Measurements from ENCODE around the gene TMEM38B.

The TMEM38B gene

GRCh38 chr9:105706156-105706555 lies 11.8 kb downstream of the TMEM38B start:
- Histone ChIP-seq H3K4me3 (ENCODE audit: control insufficient read depth in 1 of 7, extremely low read depth in 1 of 7, insufficient read depth in 4 of 7, low read depth in 2 of 7, low read length in 6 of 7) (no peak overlapping the region), H3K4me1 (ENCODE audit: control extremely low read depth in 1 of 4, control insufficient read depth in 4 of 4, insufficient read depth in 4 of 4, low read length in 3 of 4) (peaks cover 0 to 7% (median 3%) of the 10 kb centered on the region in 4 experiments), H3K9me3 (ENCODE audit: control extremely low read depth in 1 of 5, control insufficient read depth in 4 of 5, insufficient read depth in 2 of 5, low read depth in 1 of 5, low read length in 4 of 5) (peaks cover 0 to 5% (median 0%) of the 10 kb centered on the region in 5 experiments), H3K27me3 (replicated peaks in 2 of 5; ENCODE audit: control insufficient read depth in 4 of 5, insufficient read depth in 5 of 5, low read length in 4 of 5) (no peaks in the 10 kb centered on the region), H3K27ac (ENCODE audit: insufficient read depth in 1 of 2, low read depth in 1 of 2, low read length in 2 of 2, poor library complexity in 1 of 2, severe bottlenecking in 2 of 2) (no peak overlapping the region), H3K36me3 (ENCODE audit: control insufficient read depth in 4 of 4, insufficient read depth in 4 of 4, low read length in 3 of 4) (peaks cover 0 to 27% (median 7%) of the 10 kb centered on the region in 4 experiments)
- ChIA-PET CTCF (interaction anchor here (1.0 kb wide), 1 partner anchor 17 kb away, joined by 3 read pairs; no protein-coding TSS in a partner anchor), POLR2A (no interaction called here)
- DNase-seq: no peak
- 100% methylated on average over 7 of the region's 8 CpGs for WGBS (ENCODE audit: insufficient coverage)

GRCh38 chr9:105708405-105708804 lies 14.1 kb downstream of the TMEM38B start:
- H3K9me3 ChIP-seq (ENCODE audit: control extremely low read depth in 1 of 5, control insufficient read depth in 4 of 5, insufficient read depth in 2 of 5, low read depth in 1 of 5, low read length in 4 of 5): peaks cover 0 to 11% (median under 1%) of the 10 kb centered on the region in 5 experiments
- peak overlapping the region in 5 of 7 experiments; percentile 17 to 66 (median 33) for H3K4me3 ChIP-seq (ENCODE audit: control insufficient read depth in 1 of 7, extremely low read depth in 1 of 7, insufficient read depth in 4 of 7, low read depth in 2 of 7, low read length in 6 of 7)
- peak in 2 of 3 donors; percentile 29 to 38 for DNase-seq
- POLR2A ChIA-PET: no interaction called here
- H3K27ac ChIP-seq (ENCODE audit: insufficient read depth in 1 of 2, low read depth in 1 of 2, low read length in 2 of 2, poor library complexity in 1 of 2, severe bottlenecking in 2 of 2): peak overlapping the region; percentile 54 to 66
- peaks cover 0 to 3% (median 0%) of the 10 kb centered on the region in 4 experiments for H3K4me1 ChIP-seq (ENCODE audit: control extremely low read depth in 1 of 4, control insufficient read depth in 4 of 4, insufficient read depth in 4 of 4, low read length in 3 of 4)
- H3K27me3 ChIP-seq (replicated peaks in 2 of 5; ENCODE audit: control insufficient read depth in 4 of 5, insufficient read depth in 5 of 5, low read length in 4 of 5): no peaks in the 10 kb centered on the region
- CTCF ChIA-PET: no interaction called here
- H3K36me3 ChIP-seq (ENCODE audit: control insufficient read depth in 4 of 4, insufficient read depth in 4 of 4, low read length in 3 of 4): peaks cover 0 to 35% (median 7%) of the 10 kb centered on the region in 4 experiments
- WGBS (ENCODE audit: insufficient coverage): 3% methylated on average over 3 of the region's 3 CpGs

GRCh38 chr9:105710638-105711037 lies 16.3 kb downstream of the TMEM38B start:
- Histone ChIP-seq H3K4me1 (ENCODE audit: control extremely low read depth in 1 of 4, control insufficient read depth in 4 of 4, insufficient read depth in 4 of 4, low read length in 3 of 4) (peaks cover 0 to 3% (median 0%) of the 10 kb centered on the region in 4 experiments), H3K4me3 (ENCODE audit: control insufficient read depth in 1 of 7, extremely low read depth in 1 of 7, insufficient read depth in 4 of 7, low read depth in 2 of 7, low read length in 6 of 7) (no peak overlapping the region), H3K27me3 (replicated peaks in 2 of 5; ENCODE audit: control insufficient read depth in 4 of 5, insufficient read depth in 5 of 5, low read length in 4 of 5) (no peaks in the 10 kb centered on the region), H3K36me3 (ENCODE audit: control insufficient read depth in 4 of 4, insufficient read depth in 4 of 4, low read length in 3 of 4) (peaks cover 2 to 41% (median 14%) of the 10 kb centered on the region in 4 experiments), H3K27ac (ENCODE audit: insufficient read depth in 1 of 2, low read depth in 1 of 2, low read length in 2 of 2, poor library complexity in 1 of 2, severe bottlenecking in 2 of 2) (no peak overlapping the region), H3K9me3 (ENCODE audit: control extremely low read depth in 1 of 5, control insufficient read depth in 4 of 5, insufficient read depth in 2 of 5, low read depth in 1 of 5, low read length in 4 of 5) (peaks cover 0 to 12% (median 8%) of the 10 kb centered on the region in 5 experiments)
- ChIA-PET POLR2A (interaction anchor here (0.6 to 0.7 kb wide), 2 partner anchors 44 to 54 kb away, joined by 3 read pairs; no protein-coding TSS in a partner anchor), CTCF (no interaction called here)
- WGBS (ENCODE audit: insufficient coverage): 97% methylated on average over 10 of the region's 13 CpGs
- DNase-seq: no peak

- peaks cover 0 to 12% (median 8%) of the 10 kb centered on the region in 5 experiments for H3K9me3 ChIP-seq (ENCODE audit: control extremely low read depth in 1 of 5, control insufficient read depth in 4 of 5, insufficient read depth in 2 of 5, low read depth in 1 of 5, low read length in 4 of 5)
- 95% methylated on average over 5 of the region's 7 CpGs for WGBS (ENCODE audit: insufficient coverage)
- no peaks in the 10 kb centered on the region for H3K27me3 ChIP-seq (replicated peaks in 2 of 5; ENCODE audit: control insufficient read depth in 4 of 5, insufficient read depth in 5 of 5, low read length in 4 of 5)
- peaks cover 0 to 3% (median 0%) of the 10 kb centered on the region in 4 experiments for H3K4me1 ChIP-seq (ENCODE audit: control extremely low read depth in 1 of 4, control insufficient read depth in 4 of 4, insufficient read depth in 4 of 4, low read length in 3 of 4)
- H3K4me3 ChIP-seq (ENCODE audit: control insufficient read depth in 1 of 7, extremely low read depth in 1 of 7, insufficient read depth in 4 of 7, low read depth in 2 of 7, low read length in 6 of 7): no peak overlapping the region
- CTCF ChIA-PET: interaction anchor here (1.3 to 1.6 kb wide), 2 partner anchors 9 to 57 kb away, joined by 5 read pairs; no protein-coding TSS in a partner anchor
- no peak for DNase-seq
- H3K27ac ChIP-seq (ENCODE audit: insufficient read depth in 1 of 2, low read depth in 1 of 2, low read length in 2 of 2, poor library complexity in 1 of 2, severe bottlenecking in 2 of 2): no peak overlapping the region
- peaks cover 2 to 33% (median 12%) of the 10 kb centered on the region in 4 experiments for H3K36me3 ChIP-seq (ENCODE audit: control insufficient read depth in 4 of 4, insufficient read depth in 4 of 4, low read length in 3 of 4)
- POLR2A ChIA-PET: no interaction called here
Measured at GRCh38 chr9:105711867-105712266, 17.5 kb downstream of the TMEM38B start.

- Histone ChIP-seq H3K4me1 (ENCODE audit: control extremely low read depth in 1 of 4, control insufficient read depth in 4 of 4, insufficient read depth in 4 of 4, low read length in 3 of 4) (peaks cover 0 to 3% (median 0%) of the 10 kb centered on the region in 4 experiments), H3K27me3 (replicated peaks in 2 of 5; ENCODE audit: control insufficient read depth in 4 of 5, insufficient read depth in 5 of 5, low read length in 4 of 5) (no peaks in the 10 kb centered on the region), H3K9me3 (ENCODE audit: control extremely low read depth in 1 of 5, control insufficient read depth in 4 of 5, insufficient read depth in 2 of 5, low read depth in 1 of 5, low read length in 4 of 5) (peaks cover 0 to 12% (median 8%) of the 10 kb centered on the region in 5 experiments), H3K27ac (ENCODE audit: insufficient read depth in 1 of 2, low read depth in 1 of 2, low read length in 2 of 2, poor library complexity in 1 of 2, severe bottlenecking in 2 of 2) (no peak overlapping the region), H3K36me3 (ENCODE audit: control insufficient read depth in 4 of 4, insufficient read depth in 4 of 4, low read length in 3 of 4) (peaks cover 2 to 33% (median 12%) of the 10 kb centered on the region in 4 experiments), H3K4me3 (ENCODE audit: control insufficient read depth in 1 of 7, extremely low read depth in 1 of 7, insufficient read depth in 4 of 7, low read depth in 2 of 7, low read length in 6 of 7) (no peak overlapping the region)
- ChIA-PET CTCF (interaction anchor here (1.3 to 1.6 kb wide), 2 partner anchors 9 to 57 kb away, joined by 5 read pairs; no protein-coding TSS in a partner anchor), POLR2A (interaction anchor here (1.0 kb wide), 1 partner anchor 11 kb away, joined by 3 read pairs; no protein-coding TSS in a partner anchor)
- no peak for DNase-seq
- WGBS (ENCODE audit: insufficient coverage): no CpG with 5 or more reads among the region's 1 CpG
Measured at GRCh38 chr9:105712297-105712696, 18.0 kb downstream of the TMEM38B start.

GRCh38 chr9:105712773-105713172 lies 18.4 kb downstream of the TMEM38B start:
- POLR2A ChIA-PET: interaction anchor here (1.0 kb wide), 1 partner anchor 12 kb away, joined by 3 read pairs; no protein-coding TSS in a partner anchor
- Histone ChIP-seq H3K9me3 (ENCODE audit: control extremely low read depth in 1 of 5, control insufficient read depth in 4 of 5, insufficient read depth in 2 of 5, low read depth in 1 of 5, low read length in 4 of 5) (peaks cover 0 to 12% (median 8%) of the 10 kb centered on the region in 5 experiments), H3K27ac (ENCODE audit: insufficient read depth in 1 of 2, low read depth in 1 of 2, low read length in 2 of 2, poor library complexity in 1 of 2, severe bottlenecking in 2 of 2) (no peak overlapping the region), H3K27me3 (replicated peaks in 2 of 5; ENCODE audit: control insufficient read depth in 4 of 5, insufficient read depth in 5 of 5, low read length in 4 of 5) (no peaks in the 10 kb centered on the region), H3K4me3 (ENCODE audit: control insufficient read depth in 1 of 7, extremely low read depth in 1 of 7, insufficient read depth in 4 of 7, low read depth in 2 of 7, low read length in 6 of 7) (no peak overlapping the region), H3K36me3 (ENCODE audit: control insufficient read depth in 4 of 4, insufficient read depth in 4 of 4, low read length in 3 of 4) (peaks cover 2 to 33% (median 12%) of the 10 kb centered on the region in 4 experiments), H3K4me1 (ENCODE audit: control extremely low read depth in 1 of 4, control insufficient read depth in 4 of 4, insufficient read depth in 4 of 4, low read length in 3 of 4) (peaks cover 0 to 3% (median 0%) of the 10 kb centered on the region in 4 experiments)
- no peak for DNase-seq
- CTCF ChIA-PET: interaction anchor here (1.0 to 1.6 kb wide), 2 partner anchors 8 to 56 kb away, joined by 3 to 5 read pairs; no protein-coding TSS in a partner anchor
- WGBS (ENCODE audit: insufficient coverage): 96% methylated on average over 4 of the region's 6 CpGs

Data from common myeloid progenitor, CD34-positive (primary cell).